Upper lobe of right lung (tissue), 1 donor: ENCODE results near the gene LIN7B. TPM values are rescaled to one million over a fixed set of nuclear protein-coding genes. Genes with fewer than 3 reads are reported as not detected.

ENCODE experiments used
- ATAC-seq: fragments of 200-7000 bp; cut with Tn5 transposase; one replicate; pipeline ENCODE4 v1.9.1; 2020; ENCODE audit warnings: mild to moderate bottlenecking, moderate library complexity
- DNase-seq: peaks from one replicate; pipeline ENCODE4 v3.0.0-alpha.2; 2020
- H3K27ac ChIP-seq: fragments of 200-600 bp; one replicate; pipeline ENCODE4 v1.8.0; 2022
- H3K27me3 ChIP-seq: fragments of 200-600 bp; one replicate; pipeline ENCODE4 v1.8.0; 2022; ENCODE audit warnings: mild to moderate bottlenecking
- H3K36me3 ChIP-seq: fragments of 200-600 bp; one replicate; pipeline ENCODE4 v1.8.0; 2022
- H3K4me1 ChIP-seq: fragments of 200-600 bp; one replicate; pipeline ENCODE4 v1.8.0; 2022
- H3K4me3 ChIP-seq: fragments of 200-600 bp; one replicate; pipeline ENCODE4 v1.8.0; 2022; ENCODE audit warnings: mild to moderate bottlenecking
- H3K9me3 ChIP-seq: fragments of 200-600 bp; one replicate; pipeline ENCODE4 v1.8.0; 2022
- intact Hi-C: fragments of 100-400 bp; cut with DNase I; formaldehyde crosslinking; loops from one replicate; pipeline ENCODE4 v1.11.0; 2022
- total RNA-seq: library from RNA; stranded (reverse); fragmentation: NEBNext Ultra II Directional; extraction: Animal tissue kit (Norgen Biotek cat#: 25700); gene quantifications from one replicate; pipeline ENCODE4 v1.2.1, GENCODE V29; 2021
- TF ChIP-seq, protein P1 (sequence below): fragments of 200-600 bp; IDR thresholded peaks from one replicate; pipeline ENCODE4 v1.8.0; 2022; ENCODE audit warnings: antibody characterized with exemption
- donor health status: DM: no; HTN: yes; CAD: no; lungs with severe emphysema.

LIN7B gene
- total RNA-seq, 1 donor from 2014 or later: 12.2 TPM

DNA sequence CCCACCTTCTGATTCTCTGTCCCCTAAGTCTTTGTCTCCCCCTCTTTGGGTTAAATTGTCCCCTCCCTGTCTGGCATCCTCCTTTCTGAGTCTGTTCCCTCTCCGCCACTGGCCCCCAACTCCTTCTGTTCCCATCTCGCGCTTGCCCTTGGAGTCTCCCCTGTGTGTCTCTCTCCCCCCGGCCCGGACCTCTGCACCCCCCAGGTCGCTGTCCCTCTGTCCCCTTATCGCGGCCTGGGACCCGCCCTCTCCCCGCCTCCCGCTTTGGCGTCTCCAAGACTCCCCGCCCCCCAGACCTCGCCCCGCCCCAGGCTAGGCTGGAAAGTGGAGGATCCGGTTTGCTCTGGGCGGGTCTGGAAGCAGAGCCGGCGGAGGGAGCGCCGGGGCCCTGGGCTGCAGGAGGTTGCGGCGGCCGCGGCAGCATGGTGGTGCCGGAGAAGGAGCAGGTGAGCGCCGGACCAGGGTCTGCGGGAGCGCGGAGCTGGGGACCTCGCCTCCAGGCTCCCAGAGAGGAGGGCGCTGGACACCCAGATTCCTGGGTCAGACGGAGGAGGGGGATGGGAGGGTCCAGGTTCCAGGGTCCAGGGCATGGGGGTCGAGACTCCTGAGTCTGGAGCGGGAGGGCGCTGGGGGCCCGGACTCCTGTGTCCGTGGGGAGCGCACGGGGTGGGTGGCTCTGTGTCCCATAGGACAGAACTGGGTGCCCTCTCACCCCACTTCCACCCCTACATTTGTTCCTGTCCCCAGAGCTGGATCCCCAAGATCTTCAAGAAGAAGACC lies 43.5 kb downstream of the LIN7B start, which contains the start of gene TRPM4:
TRPM4 (plus strand) TSS at position 348 of the 780 bp plus-strand sequence; CDS start at position 423, 75 bp downstream.
- Histone ChIP-seq H3K27ac (peak within 1 kb of the TSS; percentile 83), H3K36me3 (no peaks in the 10 kb centered on the region), H3K27me3 (no peaks in the 10 kb centered on the region), H3K4me3 (peak within 1 kb of the TSS; percentile 92), H3K9me3 (no peaks in the 10 kb centered on the region), H3K4me1 (no peaks in the 10 kb centered on the region)
- DNase-seq (peak; percentile 96), ATAC-seq (peak; percentile 96)
- TF ChIP-seq, protein P1, sequence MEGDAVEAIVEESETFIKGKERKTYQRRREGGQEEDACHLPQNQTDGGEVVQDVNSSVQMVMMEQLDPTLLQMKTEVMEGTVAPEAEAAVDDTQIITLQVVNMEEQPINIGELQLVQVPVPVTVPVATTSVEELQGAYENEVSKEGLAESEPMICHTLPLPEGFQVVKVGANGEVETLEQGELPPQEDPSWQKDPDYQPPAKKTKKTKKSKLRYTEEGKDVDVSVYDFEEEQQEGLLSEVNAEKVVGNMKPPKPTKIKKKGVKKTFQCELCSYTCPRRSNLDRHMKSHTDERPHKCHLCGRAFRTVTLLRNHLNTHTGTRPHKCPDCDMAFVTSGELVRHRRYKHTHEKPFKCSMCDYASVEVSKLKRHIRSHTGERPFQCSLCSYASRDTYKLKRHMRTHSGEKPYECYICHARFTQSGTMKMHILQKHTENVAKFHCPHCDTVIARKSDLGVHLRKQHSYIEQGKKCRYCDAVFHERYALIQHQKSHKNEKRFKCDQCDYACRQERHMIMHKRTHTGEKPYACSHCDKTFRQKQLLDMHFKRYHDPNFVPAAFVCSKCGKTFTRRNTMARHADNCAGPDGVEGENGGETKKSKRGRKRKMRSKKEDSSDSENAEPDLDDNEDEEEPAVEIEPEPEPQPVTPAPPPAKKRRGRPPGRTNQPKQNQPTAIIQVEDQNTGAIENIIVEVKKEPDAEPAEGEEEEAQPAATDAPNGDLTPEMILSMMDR: no peak
- intact Hi-C loops: no loop called here

DNA sequence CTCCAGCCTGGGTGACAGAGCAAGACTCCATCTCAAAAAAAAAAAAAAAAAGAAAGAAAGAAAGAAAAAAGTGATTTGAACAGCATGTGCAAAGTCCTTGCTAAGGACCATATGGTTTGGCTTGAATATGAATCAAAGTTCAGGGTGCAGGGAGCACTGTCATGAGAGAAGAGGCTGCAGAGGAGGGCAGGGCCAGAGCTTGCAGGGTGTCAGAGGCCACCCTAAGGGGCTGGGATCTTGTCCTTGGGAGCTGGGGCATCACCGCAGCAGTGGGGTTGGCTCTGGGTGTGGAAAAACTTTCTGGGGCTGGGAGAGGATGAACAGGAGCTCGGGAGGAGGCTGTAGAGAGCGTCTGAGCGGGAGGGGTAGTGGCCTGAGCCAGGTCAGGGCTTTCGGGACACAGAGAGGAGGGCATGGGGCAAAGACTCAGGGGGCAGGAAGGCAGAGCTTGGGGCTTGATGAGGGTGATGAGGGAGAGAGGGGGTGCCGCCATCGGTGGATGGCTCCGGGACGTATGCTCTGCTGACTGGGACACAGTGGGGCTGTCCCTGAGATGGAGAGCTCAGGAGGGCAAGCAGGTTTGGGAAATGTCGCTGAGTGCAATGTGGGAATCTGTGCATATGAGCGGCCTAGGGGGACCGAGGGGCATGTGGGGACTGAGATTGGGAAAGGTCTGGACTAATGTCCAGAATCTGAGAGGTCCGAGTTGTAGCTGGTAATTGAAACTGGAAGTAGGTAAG lies 46.5 kb downstream of the LIN7B start:
- Histone ChIP-seq H3K9me3 (no peaks in the 10 kb centered on the region), H3K4me1 (peaks cover 10% of the 10 kb centered on the region), H3K27ac (no peak overlapping the region), H3K36me3 (no peaks in the 10 kb centered on the region), H3K27me3 (no peaks in the 10 kb centered on the region), H3K4me3 (no peak overlapping the region)
- ATAC-seq (no peak), DNase-seq (no peak)
- TF ChIP-seq, protein P1: no peak
- intact Hi-C loops: no loop called here

DNA sequence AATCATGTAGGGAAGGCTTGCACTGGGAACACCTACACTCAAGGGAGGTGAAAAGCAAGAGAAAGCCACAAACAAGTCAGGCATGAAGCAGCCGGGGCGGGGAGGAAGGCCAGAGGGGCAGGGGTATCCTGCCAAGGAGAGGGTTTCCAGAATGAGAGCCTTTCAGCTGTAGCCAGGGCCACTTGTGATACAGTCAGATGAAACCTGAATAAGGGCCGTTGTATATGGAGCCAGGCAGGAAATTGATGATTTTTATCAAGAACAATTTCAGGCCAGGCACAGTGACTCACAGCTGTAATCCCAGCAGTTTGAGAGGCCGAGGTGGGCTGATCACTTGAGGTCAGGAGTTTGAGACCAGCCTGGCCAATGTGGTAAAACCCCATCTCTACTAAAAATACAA lies 47.8 kb downstream of the LIN7B start:
- Histone ChIP-seq H3K9me3 (no peaks in the 10 kb centered on the region), H3K27me3 (no peaks in the 10 kb centered on the region), H3K27ac (no peak overlapping the region), H3K4me3 (no peak overlapping the region), H3K4me1 (peaks cover 14% of the 10 kb centered on the region), H3K36me3 (no peaks in the 10 kb centered on the region)
- intact Hi-C loops: no loop called here
- ATAC-seq (no peak), DNase-seq (no peak)
- TF ChIP-seq, protein P1: no peak

DNA sequence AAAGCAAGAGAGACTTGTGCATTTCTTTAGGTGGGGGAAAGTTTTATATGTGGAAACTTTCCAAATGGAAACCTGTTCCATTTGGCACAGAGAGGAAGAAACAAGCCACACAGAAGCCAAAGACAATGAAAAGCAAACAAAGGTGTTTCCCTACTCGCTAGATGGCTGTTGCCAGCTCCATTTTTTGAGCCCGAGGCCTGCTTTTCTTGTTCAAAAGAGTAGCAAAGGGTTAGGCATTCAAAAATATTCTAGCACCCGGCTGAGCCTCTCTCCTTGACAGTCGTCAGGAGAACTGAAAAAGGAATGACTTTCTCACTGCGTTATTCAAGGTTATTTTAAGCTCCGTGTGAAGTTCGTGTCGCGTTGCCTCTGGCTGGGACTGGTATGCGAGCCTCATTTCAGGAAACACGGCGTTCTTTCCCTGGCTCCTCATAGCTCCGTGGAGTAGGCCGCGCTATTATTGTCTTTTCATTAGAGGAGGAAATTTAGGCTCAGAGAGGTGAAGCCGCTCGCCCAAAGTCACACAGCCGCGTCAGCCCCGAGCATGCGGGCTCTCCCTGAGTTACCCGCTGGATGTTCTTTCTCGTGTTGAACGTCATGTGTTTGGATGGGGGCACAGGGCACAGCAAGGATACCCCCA lies 51.1 kb downstream of the LIN7B start:
- Histone ChIP-seq H3K27ac (peak overlapping the region; percentile 73), H3K27me3 (no peaks in the 10 kb centered on the region), H3K4me3 (no peak overlapping the region), H3K4me1 (peaks cover 14% of the 10 kb centered on the region), H3K9me3 (no peaks in the 10 kb centered on the region), H3K36me3 (peaks cover 17% of the 10 kb centered on the region)
- intact Hi-C loops: no loop called here
- DNase-seq: no peak
- ATAC-seq: peak; percentile 62
- TF ChIP-seq, protein P1: no peak

DNA sequence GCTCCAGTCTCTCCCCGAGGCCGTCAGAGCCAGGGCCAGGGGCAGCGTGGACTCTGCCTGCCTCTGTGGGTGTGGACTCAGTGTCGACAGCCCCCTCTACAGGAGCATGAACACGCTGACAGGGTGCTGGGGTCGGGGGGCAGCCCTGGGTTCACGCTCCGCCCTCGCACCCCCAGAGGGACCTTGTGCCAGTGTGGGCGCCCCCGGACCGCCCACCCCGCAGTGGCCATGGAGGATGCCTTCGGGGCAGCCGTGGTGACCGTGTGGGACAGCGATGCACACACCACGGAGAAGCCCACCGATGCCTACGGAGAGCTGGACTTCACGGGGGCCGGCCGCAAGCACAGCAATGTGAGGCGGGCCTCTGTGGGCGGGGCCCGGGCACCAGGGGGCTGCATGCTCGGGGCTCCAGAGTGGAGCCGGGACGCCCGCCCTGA lies 51.7 kb downstream of the LIN7B start:
- DNase-seq: no peak
- H3K27ac ChIP-seq: peak overlapping the region; percentile 73
- no peaks in the 10 kb centered on the region for H3K27me3 ChIP-seq
- peaks cover 23% of the 10 kb centered on the region for H3K36me3 ChIP-seq
- no peak overlapping the region for H3K4me3 ChIP-seq
- intact Hi-C loops: no loop called here
- no peaks in the 10 kb centered on the region for H3K9me3 ChIP-seq
- peaks cover 14% of the 10 kb centered on the region for H3K4me1 ChIP-seq
- ATAC-seq: peak; percentile 41
- TF ChIP-seq, protein P1: no peak
